Right atrium auricular region (tissue), 2 donors: ENCODE results near the gene FUT7. TPM values are rescaled to one million over a fixed set of nuclear protein-coding genes. Genes with fewer than 3 reads are reported as not detected.

ENCODE experiments used
- DNase-seq: peaks from one replicate; pipeline ENCODE4 v3.0.0-alpha.2; 2019; ENCODE audit warnings: low spot score
- H3K27ac ChIP-seq, 2 donors: fragments of 200-600 bp; sonication (generic); 1 replicate in 1 of 2; 2 replicates in 1 of 2; pipeline ENCODE4 v1.5.1; 2016 to 2019
- H3K27me3 ChIP-seq, 2 donors: fragments of 200-600 bp; sonication (generic); one replicate each; pipeline versions ENCODE4 v1.5.1 to v1.6.0; 2017 to 2019
- H3K36me3 ChIP-seq: fragments of 200-600 bp; sonication (generic); one replicate; pipeline ENCODE4 v1.5.1; 2016
- H3K4me1 ChIP-seq, 2 donors: fragments of 200-600 bp; sonication (generic); one replicate each; pipeline versions ENCODE4 v1.5.1 to v1.6.0; 2017 to 2019
- H3K4me3 ChIP-seq, 2 donors: fragments of 200-600 bp; sonication (generic); 1 replicate in 1 of 2; 2 replicates in 1 of 2; pipeline ENCODE4 v1.5.1; 2017 to 2019; ENCODE audit warnings: mild to moderate bottlenecking in 1 of 2, moderate library complexity in 1 of 2
- H3K9me3 ChIP-seq, 2 donors: fragments of 200-600 bp; sonication (generic); one replicate each; pipeline ENCODE4 v1.5.1; 2019
- total RNA-seq, 2 donors: library from RNA; depleted of rRNA; stranded (reverse); fragments of >200 nt; gene quantifications; one replicate each; pipeline ENCODE4 v1.1.0, GENCODE V29; 2016
- TF ChIP-seq, protein P1 (sequence below), 2 donors: fragments of 200-600 bp; sonication (generic); IDR thresholded peaks; one replicate each; pipeline ENCODE4 v1.5.1; 2019; ENCODE audit warnings: antibody characterized with exemption in 2 of 2

Gene FUT7
- total RNA-seq, 2 donors from 2014 or later = 0.28 TPM; not detected in 1

DNA sequence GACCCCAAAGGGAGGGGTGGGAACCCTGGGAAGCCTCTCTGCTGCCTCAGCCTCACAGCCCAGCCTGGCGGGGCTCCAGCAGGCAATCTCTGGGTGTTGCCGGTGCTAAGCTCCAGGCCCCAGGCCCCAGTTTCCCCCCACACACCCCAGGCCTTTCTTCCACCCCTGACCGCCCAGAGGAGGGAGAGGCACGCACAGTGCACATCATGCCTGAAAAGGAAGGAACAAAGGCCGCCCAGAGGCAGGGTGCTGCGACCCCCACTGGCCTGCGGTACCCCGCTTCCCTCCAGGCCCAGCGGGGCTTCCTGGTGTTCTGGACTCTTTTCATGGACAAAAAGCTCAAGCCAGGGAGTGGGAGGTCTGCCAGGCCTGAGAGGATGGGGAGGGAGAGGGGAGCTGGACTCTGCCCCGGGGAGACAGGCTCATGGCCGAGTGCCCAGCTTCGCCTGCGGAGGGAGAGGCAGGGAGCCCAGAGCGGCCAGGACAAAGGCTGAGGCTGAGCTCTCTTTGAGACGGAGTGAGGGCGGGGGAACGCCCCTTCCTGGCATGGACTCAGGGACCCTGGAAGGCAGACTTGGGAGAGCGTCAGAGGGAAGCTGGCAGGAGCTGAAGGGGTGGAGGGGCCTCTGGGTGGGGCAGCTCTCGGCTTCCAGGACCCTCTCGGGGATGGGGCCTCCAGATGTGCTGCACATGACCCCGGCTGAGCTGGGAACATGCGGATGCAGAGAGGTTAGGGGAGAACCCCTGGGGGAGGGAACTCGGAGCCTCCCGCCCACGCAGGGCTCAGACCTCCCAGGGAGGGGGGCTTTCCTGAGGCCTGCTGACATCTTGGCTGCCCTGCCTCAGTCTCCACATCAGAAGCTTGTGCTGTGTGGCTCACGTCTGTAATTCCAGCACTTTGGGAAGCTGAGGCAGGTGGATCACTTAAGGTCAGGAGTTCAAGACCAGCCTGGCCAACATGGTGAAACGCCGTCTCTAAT, 23.8 kb upstream of the FUT7 start:
- DNase-seq = peak; percentile 81
- Histone ChIP-seq H3K4me3 (no peak overlapping the region), H3K27me3 (peaks cover 0 to 4% of the 10 kb centered on the region in 2 donors), H3K27ac (peak overlapping the region; percentile 63 to 66), H3K4me1 (peaks cover 0 to 45% of the 10 kb centered on the region in 2 donors), H3K36me3 (no peaks in the 10 kb centered on the region), H3K9me3 (no peaks in the 10 kb centered on the region)
- TF ChIP-seq, protein P1, sequence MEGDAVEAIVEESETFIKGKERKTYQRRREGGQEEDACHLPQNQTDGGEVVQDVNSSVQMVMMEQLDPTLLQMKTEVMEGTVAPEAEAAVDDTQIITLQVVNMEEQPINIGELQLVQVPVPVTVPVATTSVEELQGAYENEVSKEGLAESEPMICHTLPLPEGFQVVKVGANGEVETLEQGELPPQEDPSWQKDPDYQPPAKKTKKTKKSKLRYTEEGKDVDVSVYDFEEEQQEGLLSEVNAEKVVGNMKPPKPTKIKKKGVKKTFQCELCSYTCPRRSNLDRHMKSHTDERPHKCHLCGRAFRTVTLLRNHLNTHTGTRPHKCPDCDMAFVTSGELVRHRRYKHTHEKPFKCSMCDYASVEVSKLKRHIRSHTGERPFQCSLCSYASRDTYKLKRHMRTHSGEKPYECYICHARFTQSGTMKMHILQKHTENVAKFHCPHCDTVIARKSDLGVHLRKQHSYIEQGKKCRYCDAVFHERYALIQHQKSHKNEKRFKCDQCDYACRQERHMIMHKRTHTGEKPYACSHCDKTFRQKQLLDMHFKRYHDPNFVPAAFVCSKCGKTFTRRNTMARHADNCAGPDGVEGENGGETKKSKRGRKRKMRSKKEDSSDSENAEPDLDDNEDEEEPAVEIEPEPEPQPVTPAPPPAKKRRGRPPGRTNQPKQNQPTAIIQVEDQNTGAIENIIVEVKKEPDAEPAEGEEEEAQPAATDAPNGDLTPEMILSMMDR (IDR thresholded peaks at IDR 0.05) = no peak

DNA sequence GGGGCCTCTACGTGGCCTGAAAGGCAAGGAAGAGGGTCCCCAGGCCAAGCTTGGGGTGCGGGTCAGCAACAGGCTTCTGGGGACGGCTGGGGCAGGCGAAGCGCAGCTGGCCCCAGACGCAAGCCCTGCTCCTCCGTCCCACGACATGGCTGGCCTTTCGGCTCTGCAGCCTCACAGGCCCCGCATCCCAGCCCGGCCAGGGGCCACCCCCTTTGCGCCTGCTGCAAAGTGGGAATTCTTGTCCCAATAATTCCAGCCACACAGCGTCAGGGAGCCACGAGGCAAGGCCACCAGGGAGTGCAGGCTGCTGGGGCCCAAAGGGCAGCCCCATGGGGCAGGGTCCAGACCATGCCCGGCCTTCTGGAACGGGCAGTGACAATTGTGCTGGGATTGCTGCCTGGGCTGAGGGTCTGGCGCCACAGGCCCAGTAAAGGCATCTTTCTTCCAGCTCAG, 23.1 kb upstream of the FUT7 start:
- Histone ChIP-seq H3K9me3 (no peaks in the 10 kb centered on the region), H3K27ac (peak overlapping the region; percentile 63 to 66), H3K36me3 (no peaks in the 10 kb centered on the region), H3K27me3 (peaks cover 0 to 4% of the 10 kb centered on the region in 2 donors), H3K4me1 (peaks cover 0 to 45% of the 10 kb centered on the region in 2 donors), H3K4me3 (no peak overlapping the region)
- TF ChIP-seq, protein P1 (IDR thresholded peaks at IDR 0.05) = no peak
- no peak for DNase-seq

DNA sequence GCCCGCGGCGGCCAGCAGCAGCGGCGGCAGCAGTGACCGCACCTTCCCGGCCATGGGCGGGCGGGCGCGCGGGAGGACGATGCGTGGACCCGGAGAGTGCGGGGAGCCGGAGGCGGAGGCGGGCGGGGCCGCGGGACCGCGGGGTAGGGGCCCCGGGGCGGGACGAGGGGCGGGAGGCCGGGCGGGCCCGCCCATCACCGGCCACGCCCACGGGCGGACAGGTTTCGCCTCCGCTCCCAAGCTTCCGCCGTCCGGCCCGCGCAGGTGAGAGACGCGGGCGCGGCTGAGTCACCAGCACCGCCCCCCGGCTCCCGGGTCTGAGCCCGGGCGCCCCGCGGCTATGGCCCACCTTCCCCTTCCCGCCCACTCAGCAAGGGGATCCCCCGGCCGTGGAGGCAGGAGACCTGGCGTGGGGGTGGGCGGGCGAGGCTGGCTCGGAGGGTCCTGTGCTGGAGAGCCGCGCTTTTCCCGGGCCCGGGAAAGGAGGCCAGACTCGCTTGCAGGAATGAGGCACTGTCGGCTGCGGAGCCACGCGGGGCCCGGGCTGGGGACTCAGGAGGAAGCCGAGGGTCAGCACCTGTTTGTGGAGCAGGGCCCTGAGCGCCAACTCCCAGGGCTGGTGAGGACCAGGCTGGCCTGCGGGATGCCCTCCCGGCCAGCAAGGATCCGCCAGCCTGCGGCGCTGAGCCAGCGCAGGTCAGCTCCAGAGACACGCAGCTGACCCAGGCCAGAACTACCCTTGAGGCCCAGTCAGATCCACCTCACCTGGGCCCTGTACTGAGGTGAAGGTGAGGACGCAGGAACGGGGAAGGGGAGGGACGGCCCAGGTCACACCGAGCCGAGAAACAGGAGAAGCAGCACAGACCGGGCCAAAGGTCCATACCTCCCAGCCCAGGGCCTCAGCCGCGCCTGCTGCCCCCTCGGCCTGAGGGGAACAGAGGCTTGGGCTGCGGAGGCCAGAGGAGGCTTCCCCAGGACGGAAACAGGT, 22.4 kb upstream of the FUT7 start, which contains the start of gene ENTPD2:
Gene ENTPD2 (minus strand): TSS at position 118 of the 988 bp plus-strand sequence. CDS start 64 bp downstream, at position 54.
- TF ChIP-seq, protein P1 (IDR thresholded peaks at IDR 0.05) = no peak
- Histone ChIP-seq H3K4me1 (peaks cover 0 to 45% of the 10 kb centered on the region in 2 donors), H3K9me3 (no peaks in the 10 kb centered on the region), H3K36me3 (no peaks in the 10 kb centered on the region), H3K27me3 (peaks cover 0 to 11% of the 10 kb centered on the region in 2 donors), H3K4me3 (peak within 1 kb of the TSS; percentile 5 to 47), H3K27ac (peak within 1 kb of the TSS; percentile 63 to 66)
- no peak for DNase-seq

DNA sequence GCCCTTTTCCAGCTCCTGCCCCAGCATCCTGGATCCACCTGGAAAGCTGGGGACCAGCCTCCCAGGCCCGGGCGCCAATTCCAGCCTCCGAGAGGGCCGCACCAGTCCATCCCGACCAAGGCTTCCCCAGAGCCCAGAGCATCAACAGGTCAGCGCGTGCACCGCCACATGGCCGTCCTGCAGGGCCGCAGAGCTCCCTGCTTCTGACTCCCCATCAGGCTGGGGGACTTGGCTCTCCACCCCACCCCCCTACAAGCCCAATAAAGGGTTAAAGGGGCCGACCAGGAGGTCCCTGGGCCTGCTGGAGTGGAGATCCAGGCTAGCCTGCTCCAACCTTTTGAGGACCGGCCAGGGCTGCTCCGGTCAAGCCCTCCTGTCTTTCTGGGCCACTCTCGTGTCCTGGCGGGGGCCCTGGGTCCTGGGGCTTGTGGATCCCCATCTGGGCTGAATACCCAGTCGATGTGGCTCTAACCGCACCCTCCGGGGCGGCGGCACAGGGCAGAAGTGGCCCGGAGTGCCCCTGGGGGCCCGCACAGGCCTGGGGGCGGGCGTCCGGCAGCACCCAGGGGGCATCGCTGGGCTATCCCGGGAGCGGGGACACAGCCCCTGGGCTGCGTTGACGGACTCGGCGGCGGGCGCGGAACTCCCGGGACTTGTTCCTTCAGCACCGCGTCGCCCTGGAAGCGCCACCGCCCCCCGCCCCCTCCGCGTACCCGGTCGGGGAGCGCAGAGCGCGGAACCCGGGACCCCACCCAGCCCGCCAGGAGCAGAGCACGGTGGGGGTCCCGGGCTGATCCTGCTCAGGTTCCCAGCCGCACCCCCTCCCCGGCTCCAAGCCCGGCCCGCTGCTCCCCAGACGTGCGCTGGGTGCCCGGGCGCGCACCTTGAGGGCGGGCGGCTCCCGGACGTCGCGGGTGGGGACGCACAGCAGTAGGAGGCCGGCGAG, 21.4 kb upstream of the FUT7 start:
- no peaks in the 10 kb centered on the region for H3K9me3 ChIP-seq
- TF ChIP-seq, protein P1 (IDR thresholded peaks at IDR 0.05) = no peak
- H3K27me3 ChIP-seq = peaks cover 0 to 17% of the 10 kb centered on the region in 2 donors
- DNase-seq = no peak
- H3K4me3 ChIP-seq = peak overlapping the region; percentile 5 to 47
- peaks cover 0 to 54% of the 10 kb centered on the region in 2 donors for H3K4me1 ChIP-seq
- H3K27ac ChIP-seq = no peak overlapping the region
- H3K36me3 ChIP-seq = no peaks in the 10 kb centered on the region
